Keratinocyte (primary cell): ENCODE measurements around the gene TVP23A. TPM values are rescaled to one million over a fixed set of nuclear protein-coding genes. Genes with fewer than 3 reads are reported as not detected.
"Not testable (repeated sequence)": the region's sequence is repeated elsewhere in the genome, so short reads cannot be mapped to it uniquely, and the experiment has no call there.

Experiments used
- DNase-seq: peaks from one replicate; pipeline ENCODE4 v3.0.0-alpha.2; 2011; ENCODE audit warnings: low read depth, missing footprints, low spot score
- FAIRE-seq: peaks from 2 replicates; lab custom pipeline; 2011; peaks lifted over from hg19 to GRCh38; lab: Jason Lieb, UNC
- H2AFZ ChIP-seq: 2 replicates; pipeline ENCODE4 v1.6.0; 2012; ENCODE audit warnings: low read length, control low read depth, inconsistent platforms; ENCODE audit not compliant: control insufficient read depth
- H3K27ac ChIP-seq: 2 replicates; pipeline ENCODE4 v1.5.1; 2011; ENCODE audit warnings: low read length; ENCODE audit not compliant: control insufficient read depth, insufficient read depth
- H3K27me3 ChIP-seq: 3 replicates; pipeline ENCODE4 v1.6.0; 2011; ENCODE audit warnings: low read length; ENCODE audit not compliant: control insufficient read depth, insufficient read depth; ENCODE audit errors: extremely low read depth
- H3K36me3 ChIP-seq, 2 experiments: 2 replicates in 1 of 2; 3 replicates in 1 of 2; pipeline ENCODE4 v1.5.1; 2011; ENCODE audit warnings: low read length in 2 of 2, mild to moderate bottlenecking in 1 of 2; ENCODE audit not compliant: control insufficient read depth in 2 of 2, insufficient read depth in 2 of 2; ENCODE audit errors: extremely low read depth in 1 of 2
- H3K4me1 ChIP-seq: 3 replicates; pipeline ENCODE4 v1.5.1; 2011; ENCODE audit warnings: low read length; ENCODE audit not compliant: control insufficient read depth, insufficient read depth; ENCODE audit errors: extremely low read depth
- H3K4me2 ChIP-seq: 3 replicates; pipeline ENCODE4 v1.6.0; 2011; ENCODE audit warnings: low read depth, low read length; ENCODE audit not compliant: control insufficient read depth, insufficient read depth; ENCODE audit errors: extremely low read depth
- H3K4me3 ChIP-seq, 3 experiments: fragments of 200-600 bp in 1 of 3; sonication (generic) in 1 of 3; 2 replicates in 2 of 3; 3 replicates in 1 of 3; pipeline ENCODE4 v1.5.1; 2011 to 2016; ENCODE audit warnings: low read length in 3 of 3, mild to moderate bottlenecking in 3 of 3, control low read depth in 2 of 3, inconsistent platforms in 1 of 3, low read depth in 1 of 3, mixed read lengths in 1 of 3, mixed run types in 1 of 3, moderate library complexity in 1 of 3; ENCODE audit not compliant: control insufficient read depth in 2 of 3, insufficient read depth in 2 of 3; ENCODE audit errors: extremely low read depth in 1 of 3
- H3K79me2 ChIP-seq: 2 replicates; pipeline ENCODE4 v1.6.0; 2012; ENCODE audit warnings: low read length; ENCODE audit not compliant: control insufficient read depth, insufficient read depth
- H3K9ac ChIP-seq: 3 replicates; pipeline ENCODE4 v1.6.0; 2011; ENCODE audit warnings: low read length; ENCODE audit not compliant: control insufficient read depth, insufficient read depth; ENCODE audit errors: extremely low read depth
- H3K9me1 ChIP-seq: 3 replicates; pipeline ENCODE4 v1.6.0; 2011; ENCODE audit warnings: low read length; ENCODE audit not compliant: control insufficient read depth, insufficient read depth; ENCODE audit errors: extremely low read depth
- H3K9me3 ChIP-seq: 2 replicates; pipeline ENCODE4 v1.5.1; 2012; ENCODE audit warnings: low read depth, low read length; ENCODE audit not compliant: control insufficient read depth
- H4K20me1 ChIP-seq: 3 replicates; pipeline ENCODE4 v1.6.0; 2011; ENCODE audit warnings: low read length; ENCODE audit not compliant: control insufficient read depth, insufficient read depth; ENCODE audit errors: extremely low read depth
- CTCF ChIP-seq, 3 experiments: IDR thresholded peaks in 1 of 3; conservative IDR thresholded peaks in 1 of 3; optimal IDR thresholded peaks in 1 of 3; 2 replicates in 2 of 3; 3 replicates in 1 of 3; pipeline versions ENCODE3 to v1.5.1; 2011; ENCODE audit warnings: low read length in 3 of 3, mild to moderate bottlenecking in 3 of 3, moderate library complexity in 2 of 3, control low read depth in 1 of 3, inconsistent platforms in 1 of 3; ENCODE audit not compliant: insufficient read depth in 2 of 3; ENCODE audit errors: extremely low read depth in 1 of 3
- EZH2 ChIP-seq: IDR thresholded peaks from one replicate; pipeline ENCODE4 v1.6.1; 2012; ENCODE audit warnings: inconsistent platforms, mild to moderate bottlenecking, low read length, moderate library complexity
- dilution Hi-C: fragments of 300-500 bp; cut with MboI; formaldehyde crosslinking; loops from one replicate; pipeline ENCODE4 v1.7.0; 2020; ENCODE audit warnings: low sequenced_read_pairs; ENCODE audit not compliant: extremely low pct_ligation_motif_present
- polyA plus RNA-seq, 5 experiments: library from polyadenylated mRNA; depleted of rRNA in 3 of 5; stranded (reverse) in 3 of 5; stranded (forward) in 1 of 5; unstranded in 1 of 5; fragments of >200 nt; gene quantifications; 1 replicate in 1 of 5; 2 replicates in 3 of 5; 3 replicates in 1 of 5; pipeline versions ENCODE4 v1.2.1 to v1.2.3, GENCODE V29; 2011 to 2012; ENCODE audit warnings: missing spikeins in 2 of 5, low read depth in 1 of 5, low replicate concordance in 1 of 5

Gene TVP23A
- polyA plus RNA-seq, 1 donor (not counting 4 experiments of a cell fraction or from before 2014, with no cell fraction given), result not detected

- DNase-seq (no peak), FAIRE-seq (no peak)
- H3K4me2 ChIP-seq, result no peak overlapping the region
- no peak overlapping the region for H2AFZ ChIP-seq
- no peaks in the 10 kb centered on the region for H3K9me1 ChIP-seq
- H3K9me3 ChIP-seq, result no peaks in the 10 kb centered on the region
- H3K27ac ChIP-seq, result no peak overlapping the region
- H3K4me1 ChIP-seq, result no peaks in the 10 kb centered on the region
- no peak overlapping the region for H3K4me3 ChIP-seq
- dilution Hi-C loops, result no loop called here
- no peaks in the 10 kb centered on the region for H3K79me2 ChIP-seq
- no peaks in the 10 kb centered on the region for H4K20me1 ChIP-seq
- TF ChIP-seq EZH2, result no peak
- TF ChIP-seq CTCF (optimal IDR thresholded peaks at IDR 0.05 in 1 of 3, IDR thresholded peaks at IDR 0.05 in 1 of 3, conservative IDR thresholded peaks at IDR 0.05 in 1 of 3; ENCODE audit: extremely low read depth in 1 of 3, insufficient read depth in 2 of 3, low read length in 3 of 3), result no peak
- no peaks in the 10 kb centered on the region for H3K27me3 ChIP-seq
- H3K9ac ChIP-seq, result no peak overlapping the region
- H3K36me3 ChIP-seq, result no peaks in the 10 kb centered on the region
These were observed 27.5 kb downstream of the TVP23A start for GRCh38 chr16:10791048-10791447.

- FAIRE-seq, H3K4me1 ChIP-seq, H3K27me3 ChIP-seq, H3K36me3 ChIP-seq, H3K9ac ChIP-seq, H4K20me1 ChIP-seq, H3K4me3 ChIP-seq, dilution Hi-C loops, H3K9me1 ChIP-seq, H3K4me2 ChIP-seq, H2AFZ ChIP-seq, DNase-seq, H3K9me3 ChIP-seq, H3K79me2 ChIP-seq, H3K27ac ChIP-seq: not testable (repeated sequence)
These were observed 30.0 kb downstream of the TVP23A start for GRCh38 chr16:10788630-10789029.

GRCh38 chr16:10787304-10787703 lies 31.3 kb downstream of the TVP23A start:
- Histone ChIP-seq H3K9me1 (no peaks in the 10 kb centered on the region), H3K9ac (no peak overlapping the region), H3K27me3 (no peaks in the 10 kb centered on the region), H3K36me3 (no peaks in the 10 kb centered on the region), H2AFZ (no peak overlapping the region), H4K20me1 (no peaks in the 10 kb centered on the region), H3K4me1 (no peaks in the 10 kb centered on the region), H3K27ac (no peak overlapping the region), H3K4me2 (no peak overlapping the region), H3K4me3 (no peak overlapping the region), H3K9me3 (no peaks in the 10 kb centered on the region), H3K79me2 (no peaks in the 10 kb centered on the region)
- DNase-seq (no peak), FAIRE-seq (no peak)
- TF ChIP-seq CTCF (optimal IDR thresholded peaks at IDR 0.05 in 1 of 3, IDR thresholded peaks at IDR 0.05 in 1 of 3, conservative IDR thresholded peaks at IDR 0.05 in 1 of 3; ENCODE audit: extremely low read depth in 1 of 3, insufficient read depth in 2 of 3, low read length in 3 of 3) (no peak), EZH2 (no peak)
- dilution Hi-C loops, result no loop called here
